SK-N-SH treated with all-trans-retinoic acid at 6 μM for 48 hours (cell line): Measurements from ENCODE around the gene TRNT1.

Experiments
- ATAC-seq: fragments of 200-7000 bp; cut with Tn5 transposase; 3 replicates; pipeline ENCODE4 v1.9.1; 2020; ENCODE audit warnings: mild to moderate bottlenecking, moderate library complexity
- ARNTL ChIP-seq: fragments of 450-650 bp; formaldehyde crosslinking; IDR thresholded peaks from 2 replicates; pipeline ENCODE4 v1.5.0; 2020; ENCODE audit warnings: low read depth, mild to moderate bottlenecking, moderate library complexity, borderline replicate concordance
- BACH2 ChIP-seq: fragments of 250-450 bp; sonication (Bioruptor Pico); IDR thresholded peaks from 2 replicates; pipeline ENCODE4 v1.9.0; 2021; ENCODE audit warnings: mild to moderate bottlenecking, borderline replicate concordance
- CREB5 ChIP-seq: fragments of 250-450 bp; sonication (Bioruptor Pico); IDR thresholded peaks from 2 replicates; pipeline ENCODE4 v1.5.1; 2020; ENCODE audit warnings: low read depth, mild to moderate bottlenecking, moderate library complexity
- CSDC2 ChIP-seq: fragments of 250-450 bp; sonication (Bioruptor Pico); IDR thresholded peaks from 2 replicates; pipeline ENCODE4 v1.5.0; 2020; ENCODE audit warnings: mild to moderate bottlenecking, moderate library complexity
- CSRNP3 ChIP-seq: fragments of 250-450 bp; sonication (Bioruptor Pico); IDR thresholded peaks from 2 replicates; pipeline ENCODE4 v1.5.1; 2021; ENCODE audit warnings: mild to moderate bottlenecking, moderate library complexity
- ESRRG ChIP-seq: fragments of 250-450 bp; sonication (Bioruptor Pico); IDR thresholded peaks from 2 replicates; pipeline ENCODE4 v1.6.1; 2021; ENCODE audit warnings: mild to moderate bottlenecking
- GLIS3 ChIP-seq: fragments of 250-450 bp; sonication (Bioruptor Pico); IDR thresholded peaks from 2 replicates; pipeline ENCODE4 v1.5.0; 2020; ENCODE audit warnings: mild to moderate bottlenecking, moderate library complexity
- ISL1 ChIP-seq: fragments of 250-450 bp; sonication (Bioruptor Pico); IDR thresholded peaks from 2 replicates; pipeline ENCODE4 v2.1.2; 2022; ENCODE audit warnings: mild to moderate bottlenecking, moderate library complexity
- OSR1 ChIP-seq: fragments of 250-450 bp; sonication (Bioruptor Pico); IDR thresholded peaks from 2 replicates; pipeline ENCODE4 v1.8.0; 2022; ENCODE audit warnings: moderate library complexity, mild to moderate bottlenecking, inconsistent platforms
- PATZ1 ChIP-seq: fragments of 250-450 bp; sonication (Bioruptor Pico); IDR thresholded peaks from 2 replicates; pipeline ENCODE4 v1.8.0; 2020; ENCODE audit warnings: mild to moderate bottlenecking, moderate library complexity, borderline replicate concordance
- POU6F1 ChIP-seq: fragments of 250-450 bp; sonication (Bioruptor Pico); IDR thresholded peaks from 2 replicates; pipeline ENCODE4 v1.8.0; 2021; ENCODE audit warnings: low read depth, mild to moderate bottlenecking, moderate library complexity, borderline replicate concordance
- PPARA ChIP-seq: fragments of 250-450 bp; sonication (Bioruptor Pico); IDR thresholded peaks from 2 replicates; pipeline ENCODE4 v1.5.0; 2020; ENCODE audit warnings: mild to moderate bottlenecking, borderline replicate concordance
- RARB ChIP-seq: fragments of 250-450 bp; sonication (Bioruptor Pico); IDR thresholded peaks from 2 replicates; pipeline ENCODE4 v1.8.0; 2021; ENCODE audit warnings: mild to moderate bottlenecking, moderate library complexity
- SNAI2 ChIP-seq: fragments of 250-450 bp; sonication (Bioruptor Pico); IDR thresholded peaks from 2 replicates; pipeline ENCODE4 v1.5.0; 2020; ENCODE audit warnings: mild to moderate bottlenecking, moderate library complexity
- TCF4 ChIP-seq: fragments of 250-450 bp; sonication (Bioruptor Pico); IDR thresholded peaks from 2 replicates; pipeline ENCODE4 v1.8.0; 2021; ENCODE audit warnings: mild to moderate bottlenecking, moderate library complexity, borderline replicate concordance
- TOX ChIP-seq: fragments of 250-450 bp; sonication (Bioruptor Pico); IDR thresholded peaks from 2 replicates; pipeline ENCODE4 v1.8.0; 2021; ENCODE audit warnings: mild to moderate bottlenecking, moderate library complexity, borderline replicate concordance
- TSHZ2 ChIP-seq: fragments of 250-450 bp; sonication (Bioruptor Pico); IDR thresholded peaks from 2 replicates; pipeline ENCODE4 v1.5.0; 2020; ENCODE audit warnings: mild to moderate bottlenecking, moderate library complexity
- ZC3H10 ChIP-seq: fragments of 250-450 bp; sonication (Bioruptor Pico); IDR thresholded peaks from 2 replicates; pipeline ENCODE4 v1.5.1; 2021; ENCODE audit warnings: mild to moderate bottlenecking, moderate library complexity
- ZFP3 ChIP-seq: fragments of 250-450 bp; sonication (Bioruptor Pico); IDR thresholded peaks from 2 replicates; pipeline ENCODE4 v1.5.0; 2020; ENCODE audit warnings: mild to moderate bottlenecking, moderate library complexity
- ZFP30 ChIP-seq: fragments of 450-650 bp; formaldehyde crosslinking; IDR thresholded peaks from 2 replicates; pipeline ENCODE4 v1.5.0; 2022; ENCODE audit warnings: mild to moderate bottlenecking, moderate library complexity
- ZNF565 ChIP-seq: fragments of 450-650 bp; formaldehyde crosslinking; conservative IDR thresholded peaks from 2 replicates; pipeline ENCODE4 v1.5.0; 2020; ENCODE audit warnings: low read depth, mild to moderate bottlenecking, moderate library complexity
- ZNF70 ChIP-seq: fragments of 450-650 bp; formaldehyde crosslinking; IDR thresholded peaks from 2 replicates; pipeline ENCODE4 v1.5.0; 2020; ENCODE audit warnings: mild to moderate bottlenecking, moderate library complexity
- ZNF8 ChIP-seq: fragments of 450-650 bp; formaldehyde crosslinking; IDR thresholded peaks from 2 replicates; pipeline ENCODE4 v1.5.0; 2020; ENCODE audit warnings: mild to moderate bottlenecking, moderate library complexity

TRNT1 gene

GRCh38 chr3:3133500-3133899 lies 6.8 kb downstream of the TRNT1 start:
- no peak for ATAC-seq
- TF ChIP-seq CSRNP3 (CRISPR knock-in tag) (no peak), ZNF565 (CRISPR knock-in tag) (no peak), TOX (CRISPR knock-in tag) (no peak), ZFP3 (CRISPR knock-in tag) (no peak), ZC3H10 (CRISPR knock-in tag) (no peak), CSDC2 (CRISPR knock-in tag) (no peak), BACH2 (no peak), ZNF8 (CRISPR knock-in tag) (no peak), RARB (CRISPR knock-in tag) (no peak), SNAI2 (CRISPR knock-in tag) (no peak), PPARA (CRISPR knock-in tag) (no peak), TCF4 (CRISPR knock-in tag) (no peak), ZFP30 (CRISPR knock-in tag) (no peak), OSR1 (CRISPR knock-in tag) (no peak), POU6F1 (CRISPR knock-in tag) (no peak), ISL1 (CRISPR knock-in tag) (no peak), ZNF70 (CRISPR knock-in tag) (no peak), ARNTL (CRISPR knock-in tag) (no peak), TSHZ2 (CRISPR knock-in tag) (no peak)

GRCh38 chr3:3134750-3135448 lies 8.2 kb downstream of the TRNT1 start:
- ATAC-seq: no peak
- TF ChIP-seq OSR1 (CRISPR knock-in tag) (no peak), TCF4 (CRISPR knock-in tag) (no peak), ZNF565 (CRISPR knock-in tag) (no peak), POU6F1 (CRISPR knock-in tag) (no peak), ARNTL (CRISPR knock-in tag) (no peak), PATZ1 (CRISPR knock-in tag) (no peak), RARB (CRISPR knock-in tag) (no peak)
- TF ChIP-seq, all 23 proteins: peak for 0

GRCh38 chr3:3137526-3137925 lies 10.8 kb downstream of the TRNT1 start:
- no peak for ATAC-seq
- TF ChIP-seq GLIS3 (CRISPR knock-in tag): no peak
- no peak for TF ChIP-seq RARB (CRISPR knock-in tag)
- TF ChIP-seq ZNF70 (CRISPR knock-in tag): no peak
- TF ChIP-seq ARNTL (CRISPR knock-in tag): no peak
- no peak for TF ChIP-seq CREB5 (CRISPR knock-in tag)
- no peak for TF ChIP-seq ZFP3 (CRISPR knock-in tag)
- no peak for TF ChIP-seq ZFP30 (CRISPR knock-in tag)
- TF ChIP-seq ZC3H10 (CRISPR knock-in tag): no peak
- TF ChIP-seq POU6F1 (CRISPR knock-in tag): no peak
- no peak for TF ChIP-seq ESRRG (CRISPR knock-in tag)
- TF ChIP-seq, all 23 proteins: peak for 0
